Astrocyte (in vitro differentiated cells and primary cell): ENCODE measurements around the gene TEX22.

Experiments used
- CTCF ChIP-seq: IDR thresholded peaks from 2 replicates; pipeline ENCODE4 v1.5.1; 2011; ENCODE audit warnings: low read depth, mild to moderate bottlenecking, inconsistent platforms, low read length, moderate library complexity; ENCODE audit not compliant: insufficient read depth
- EZH2 ChIP-seq: IDR thresholded peaks from 2 replicates; pipeline ENCODE4 v1.6.1; 2012; ENCODE audit warnings: mild to moderate bottlenecking, low read length, inconsistent platforms; ENCODE audit not compliant: insufficient read depth

- TF ChIP-seq EZH2 = no peak
- no peak for TF ChIP-seq CTCF
Observed at GRCh38 chr14:105380756-105381155, 17.6 kb upstream of the TEX22 start.
